IMR-90 (cell line): ENCODE results near the gene LRRC40. TPM values are rescaled to one million over a fixed set of nuclear protein-coding genes. Genes with fewer than 3 reads are reported as not detected.
A peak's percentile ranks its signal among the peaks of the same experiment; 100 is the strongest.

Experiments
- ATAC-seq: fragments of 200-7000 bp; cut with Tn5 transposase; 2 replicates; pipeline ENCODE4 v1.9.1; 2020; ENCODE audit warnings: low read depth, mild to moderate bottlenecking, moderate library complexity
- BruUV-seq: library from RNA; stranded (reverse); fragments of 400-500 nt; replicated peaks from 2 replicates; lab custom pipeline; 2021; lab: Mats Ljungman, UMichigan
- CTCF ChIA-PET: fragments of 300-600 bp; formaldehyde crosslinking; extraction: SDS; loops from one replicate; lab custom pipeline; 2021; ENCODE audit warnings: antibody characterized with exemption; lab: Yijun Ruan, JAX
- POLR2A ChIA-PET: fragments of 300-600 bp; sonication (Branson Sonifier 250); formaldehyde crosslinking; loops from one replicate; lab custom pipeline; 2022; ENCODE audit warnings: antibody characterized with exemption; ENCODE audit not compliant: unreplicated experiment; lab: Charles Lee
- DNase-seq: peaks from one replicate; pipeline ENCODE4 v3.0.0; 2013
- H2AFZ ChIP-seq: replicated peaks from 2 replicates; pipeline ENCODE3; 2013; ENCODE audit warnings: low read length, mild to moderate bottlenecking; ENCODE audit not compliant: poor library complexity
- H2AK5ac ChIP-seq: 2 replicates; pipeline ENCODE4 v1.6.1; 2013; ENCODE audit warnings: low read depth, low read length, inconsistent platforms
- H2AK9ac ChIP-seq: replicated peaks from 2 replicates; pipeline ENCODE3; 2013; ENCODE audit warnings: mild to moderate bottlenecking, low read depth, low read length, moderate library complexity; ENCODE audit not compliant: poor library complexity
- H2BK120ac ChIP-seq: 2 replicates; pipeline ENCODE4 v1.6.1; 2013; ENCODE audit warnings: low read depth, low read length, inconsistent platforms
- H2BK15ac ChIP-seq: 3 replicates; pipeline ENCODE4 v1.6.1; 2013; ENCODE audit warnings: low read depth, low read length, inconsistent platforms
- H2BK20ac ChIP-seq: 2 replicates; pipeline ENCODE4 v1.6.1; 2013; ENCODE audit warnings: low read depth, mild to moderate bottlenecking, inconsistent platforms, low read length, moderate library complexity
- H2BK5ac ChIP-seq: 2 replicates; pipeline ENCODE4 v1.6.1; 2013; ENCODE audit warnings: mild to moderate bottlenecking, low read depth, low read length, inconsistent platforms; ENCODE audit not compliant: poor library complexity, severe bottlenecking
- H3K14ac ChIP-seq: replicated peaks from 2 replicates; pipeline ENCODE4 v1.6.1; 2013; ENCODE audit warnings: low read depth, low read length, inconsistent platforms
- H3K18ac ChIP-seq: 2 replicates; pipeline ENCODE4 v1.6.1; 2013; ENCODE audit warnings: low read depth, low read length, control low read depth
- H3K23ac ChIP-seq: 2 replicates; pipeline ENCODE4 v1.6.1; 2013; ENCODE audit warnings: low read depth, low read length, inconsistent platforms
- H3K27ac ChIP-seq: 2 replicates; pipeline ENCODE4 v1.5.1; 2013; ENCODE audit warnings: mild to moderate bottlenecking, control low read depth, low read length; ENCODE audit not compliant: insufficient read depth
- H3K27me3 ChIP-seq: 2 replicates; pipeline ENCODE4 v1.6.1; 2013; ENCODE audit warnings: low read length; ENCODE audit not compliant: control insufficient read depth, insufficient read depth
- H3K36me3 ChIP-seq: 2 replicates; pipeline ENCODE4 v1.6.1; 2013; ENCODE audit warnings: low read length, mixed read lengths; ENCODE audit not compliant: control insufficient read depth, insufficient read depth
- H3K4ac ChIP-seq: 2 replicates; pipeline ENCODE4 v1.6.1; 2013; ENCODE audit warnings: low read depth, low read length, inconsistent platforms
- H3K4me1 ChIP-seq: 2 replicates; pipeline ENCODE4 v1.6.1; 2013; ENCODE audit warnings: low read length, mixed read lengths; ENCODE audit not compliant: control insufficient read depth, insufficient read depth
- H3K4me2 ChIP-seq: 2 replicates; pipeline ENCODE4 v1.6.1; 2013; ENCODE audit warnings: low read depth, mild to moderate bottlenecking, control low read depth, low read length, moderate library complexity
- H3K4me3 ChIP-seq: 2 replicates; pipeline ENCODE4 v1.5.1; 2013; ENCODE audit warnings: low read depth, mild to moderate bottlenecking, control low read depth, low read length, moderate library complexity; ENCODE audit not compliant: insufficient read depth
- H3K56ac ChIP-seq: 2 replicates; pipeline ENCODE4 v1.6.1; 2013; ENCODE audit warnings: low read length, inconsistent platforms; ENCODE audit not compliant: insufficient read depth; ENCODE audit errors: extremely low read depth
- H3K79me1 ChIP-seq, 2 experiments: 2 replicates each; pipeline ENCODE4 v1.6.1; 2013; ENCODE audit warnings: low read length in 2 of 2, inconsistent platforms in 1 of 2, low read depth in 1 of 2
- H3K9ac ChIP-seq: 2 replicates; pipeline ENCODE4 v1.6.1; 2013; ENCODE audit warnings: low read depth, low read length, control low read depth
- H3K9me1 ChIP-seq: 2 replicates; pipeline ENCODE4 v1.6.1; 2013; ENCODE audit warnings: low read length, inconsistent platforms; ENCODE audit not compliant: insufficient read depth
- H3K9me3 ChIP-seq: 2 replicates; pipeline ENCODE4 v1.6.1; 2013; ENCODE audit warnings: low read length; ENCODE audit not compliant: control insufficient read depth, insufficient read depth
- H4K20me1 ChIP-seq: 2 replicates; pipeline ENCODE4 v1.6.1; 2013; ENCODE audit warnings: low read length, inconsistent platforms; ENCODE audit not compliant: insufficient read depth
- H4K5ac ChIP-seq: 2 replicates; pipeline ENCODE4 v1.6.1; 2013; ENCODE audit warnings: mild to moderate bottlenecking, low read depth, low read length, control low read depth
- H4K8ac ChIP-seq, 2 experiments: 2 replicates each; pipeline ENCODE4 v1.6.1; 2013; ENCODE audit warnings: low read depth in 2 of 2, low read length in 2 of 2, control low read depth in 1 of 2, inconsistent platforms in 1 of 2
- H4K91ac ChIP-seq: 2 replicates; pipeline ENCODE4 v1.6.1; 2013; ENCODE audit warnings: low read depth, low read length, inconsistent platforms; ENCODE audit not compliant: insufficient read depth
- BHLHE40 ChIP-seq: fragments of 150-350 bp; IDR thresholded peaks from 2 replicates; pipeline ENCODE4 v1.6.1; 2016; ENCODE audit warnings: mild to moderate bottlenecking, low read depth, low read length
- CHD1 ChIP-seq: IDR thresholded peaks from 2 replicates; pipeline ENCODE4 v1.6.1; 2012; ENCODE audit warnings: low read depth, low read length, improper control_type of control experiment
- ELK1 ChIP-seq: fragments of 150-350 bp; IDR thresholded peaks from 2 replicates; pipeline ENCODE4 v1.6.1; 2016; ENCODE audit warnings: low read depth, mild to moderate bottlenecking, low read length, moderate library complexity, borderline replicate concordance
- FOS ChIP-seq: fragments of 150-350 bp; IDR thresholded peaks from 2 replicates; pipeline ENCODE4 v1.6.1; 2016; ENCODE audit warnings: low read depth, low read length
- MAFK ChIP-seq: IDR thresholded peaks from 2 replicates; pipeline ENCODE4 v1.6.1; 2012; ENCODE audit warnings: low read depth, low read length, improper control_type of control experiment
- MAZ ChIP-seq: IDR thresholded peaks from 2 replicates; pipeline ENCODE4 v1.6.1; 2012; ENCODE audit warnings: low read depth, mild to moderate bottlenecking, low read length, improper control_type of control experiment, moderate library complexity, borderline replicate concordance
- MXI1 ChIP-seq: IDR thresholded peaks from 2 replicates; pipeline ENCODE4 v1.6.1; 2012; ENCODE audit warnings: low read depth, mild to moderate bottlenecking, low read length, moderate library complexity, borderline replicate concordance
- POLR2A ChIP-seq: IDR thresholded peaks from 2 replicates; pipeline ENCODE4 v1.6.1; 2012; ENCODE audit warnings: mild to moderate bottlenecking, low read depth, low read length
- SMC3 ChIP-seq: fragments of 150-350 bp; IDR thresholded peaks from 2 replicates; pipeline ENCODE4 v1.6.1; 2016; ENCODE audit warnings: low read depth, mild to moderate bottlenecking, antibody characterized with exemption, low read length, moderate library complexity
- WGBS, 2 experiments: methylation state at CpG; one replicate each; pipeline versions ENCODE4 v1.1.5 to v1.1.7; 2013; ENCODE audit warnings: missing lambda C conversion rate in 2 of 2; ENCODE audit not compliant: insufficient read length in 1 of 2; ENCODE audit errors: extremely low coverage in 2 of 2; 5-methylcytosine and 5-hydroxymethylcytosine counted together
- dilution Hi-C: fragments of 300-500 bp; cut with HindIII; formaldehyde crosslinking; loops from one replicate; pipeline ENCODE4 v1.14.3; 2018; ENCODE audit warnings: low sequenced_read_pairs; ENCODE audit not compliant: unreplicated experiment
- in situ Hi-C: fragments of 300-500 bp; cut with MboI; formaldehyde crosslinking; loops from 3 replicates; pipeline ENCODE4 v1.14.3; 2019; ENCODE audit warnings: low sequenced_read_pairs, inconsistent platforms, mixed read lengths
- intact Hi-C: fragments of 100-400 bp; cut with micrococcal nuclease; formaldehyde crosslinking; loops from 2 replicates; pipeline ENCODE4 v1.10.0; 2022
- polyA plus RNA-seq, 3 experiments: library from polyadenylated mRNA; depleted of rRNA; stranded (reverse); fragments of >200 nt; gene quantifications; 2 replicates each; pipeline ENCODE4 v1.2.3, GENCODE V29; 2012; ENCODE audit warnings: low replicate concordance in 1 of 3
- total RNA-seq: library from RNA; depleted of rRNA; stranded (reverse); fragments of >200 nt; gene quantifications from 2 replicates; pipeline ENCODE4 v1.2.3, GENCODE V29; 2012

LRRC40 gene
- total and polyA plus RNA-seq, 2 of the 4 experiments (the other 2 are of a cell fraction), result 11.1 to 17.4 TPM

- ChIA-PET POLR2A (interaction anchor here (0.6 kb wide), 1 partner anchor 223 kb away, joined by 4 read pairs; no protein-coding TSS in a partner anchor), CTCF (no interaction called here)
- H2BK20ac ChIP-seq, result no peak within 1 kb of the TSS
- peak within 1 kb of the TSS; percentile 97 for H3K4me3 ChIP-seq
- no peaks in the 10 kb centered on the region for H3K9me3 ChIP-seq
- peak within 1 kb of the TSS; percentile 99 for H3K9ac ChIP-seq
- H4K20me1 ChIP-seq, result peaks cover 28% of the 10 kb centered on the region
- peak within 1 kb of the TSS; percentile 91 for H3K56ac ChIP-seq
- TF ChIP-seq SMC3, result no peak
- no peak for TF ChIP-seq ELK1
- TF ChIP-seq POLR2A, result peak; percentile 76
- TF ChIP-seq MXI1, result peak; percentile 87
- no peak for TF ChIP-seq CHD1
- peak; percentile 54; the same call in 1 of the 2 replicates for TF ChIP-seq BHLHE40
- TF ChIP-seq FOS, result no peak
- TF ChIP-seq MAFK, result no peak
- TF ChIP-seq MAZ, result peak; percentile 72; the same call in 1 of the 2 replicates
- peak within 1 kb of the TSS; percentile 88 for H3K4ac ChIP-seq
- H2BK5ac ChIP-seq, result peak within 1 kb of the TSS; percentile 95
- no peaks in the 10 kb centered on the region for H3K27me3 ChIP-seq
- H3K9me1 ChIP-seq, result peaks cover 4% of the 10 kb centered on the region; the same call in 1 of the 2 replicates
- no TSS peak for BruUV-seq
- peak within 1 kb of the TSS; percentile 86 for H3K18ac ChIP-seq
- H3K27ac ChIP-seq, result peak within 1 kb of the TSS; percentile 98
- 2% methylated on average over 16 of the region's 74 CpGs; no CpG with 5 or more reads in 1 of the 2 experiments for WGBS, 2 experiments
- H3K23ac ChIP-seq, result peak within 1 kb of the TSS; percentile 73
- peak within 1 kb of the TSS; percentile 79 for H4K5ac ChIP-seq
- peak; percentile 91 for DNase-seq
- peak within 1 kb of the TSS; percentile 95 for H3K4me2 ChIP-seq
- intact Hi-C loops, result loop anchor here (2.0 to 10.0 kb wide), 3 partner anchors 131 to 189 kb away; partner anchors contain the start of genes ANKRD13C and CTH
- H2AK9ac ChIP-seq, result peak within 1 kb of the TSS; percentile 93
- no peak within 1 kb of the TSS for H2BK120ac ChIP-seq
- peaks cover 10% of the 10 kb centered on the region for H3K36me3 ChIP-seq
- peaks cover 2% of the 10 kb centered on the region for H3K4me1 ChIP-seq
- H2BK15ac ChIP-seq, result no peak within 1 kb of the TSS
- H2AFZ ChIP-seq, result peak within 1 kb of the TSS; percentile 97
- peak; percentile 99 for ATAC-seq
- peak within 1 kb of the TSS; percentile 18 to 90 for H4K8ac ChIP-seq
- peaks cover 11 to 43% of the 10 kb centered on the region in 2 experiments for H3K79me1 ChIP-seq
- in situ Hi-C loops, result no loop called here
- H4K91ac ChIP-seq, result peak within 1 kb of the TSS; percentile 78
- dilution Hi-C loops, result no loop called here
- H2AK5ac ChIP-seq, result peak within 1 kb of the TSS; percentile 78
- H3K14ac ChIP-seq, result peak within 1 kb of the TSS; percentile 94
These were observed 16.1 kb upstream of the LRRC40 start, which contains the start of gene SRSF11 for GRCh38 chr1:70221238-70222121. Gene SRSF11 (plus strand): TSS chr1:70221380. CDS start chr1:70221637, 257 bp downstream.
